Aorta (tissue), 5 donors: ENCODE data around the gene ARMH4. TPM values are rescaled to one million over a fixed set of nuclear protein-coding genes. Genes with fewer than 3 reads are reported as not detected.

Source experiments
- ATAC-seq: fragments of 200-7000 bp; cut with Tn5 transposase; one replicate; pipeline ENCODE4 v1.9.1; 2022; ENCODE audit warnings: moderate library complexity; ENCODE audit not compliant: low FRiP score
- DNase-seq, 2 donors: peaks; one replicate each; pipeline ENCODE4 v3.0.0-alpha.2; 2020
- H3K27ac ChIP-seq, 2 donors: one replicate each; pipeline ENCODE4 v1.5.1; 2013; ENCODE audit warnings: low read length in 2 of 2, mild to moderate bottlenecking in 2 of 2, moderate library complexity in 2 of 2, control low read depth in 1 of 2, inconsistent platforms in 1 of 2, low read depth in 1 of 2
- H3K27me3 ChIP-seq, 2 donors: one replicate each; pipeline ENCODE4 v1.6.1; 2013; ENCODE audit warnings: control low read depth in 1 of 2, low read length in 1 of 2, mild to moderate bottlenecking in 1 of 2, moderate library complexity in 1 of 2; ENCODE audit not compliant: insufficient read depth in 2 of 2, control insufficient read depth in 1 of 2
- H3K36me3 ChIP-seq, 2 donors: one replicate each; pipeline ENCODE4 v1.6.1; 2013; ENCODE audit warnings: control low read depth in 1 of 2, low read length in 1 of 2, mild to moderate bottlenecking in 1 of 2; ENCODE audit not compliant: insufficient read depth in 2 of 2, control insufficient read depth in 1 of 2
- H3K4me1 ChIP-seq, 2 donors: one replicate each; pipeline ENCODE4 v1.6.1; 2013; ENCODE audit warnings: low read length in 2 of 2, control low read depth in 1 of 2, mild to moderate bottlenecking in 1 of 2, moderate library complexity in 1 of 2; ENCODE audit not compliant: insufficient read depth in 2 of 2, control insufficient read depth in 1 of 2
- H3K4me3 ChIP-seq, 2 donors: one replicate each; pipeline ENCODE4 v1.5.1; 2013; ENCODE audit warnings: low read length in 2 of 2, control low read depth in 1 of 2, mild to moderate bottlenecking in 1 of 2
- H3K9me3 ChIP-seq: one replicate; pipeline ENCODE4 v1.6.1; 2013; ENCODE audit warnings: mild to moderate bottlenecking, low read length; ENCODE audit not compliant: control insufficient read depth
- WGBS, 2 donors: extraction: QIAGEN DNeasy Blood & Tissue Kit; methylation state at CpG; one replicate each; pipeline ENCODE4 v1.1.7; 2013; 5-methylcytosine and 5-hydroxymethylcytosine counted together
- intact Hi-C, 2 donors: fragments of 100-400 bp; cut with DNase I; formaldehyde crosslinking; loops; one replicate each; pipeline versions ENCODE4 v1.14.2 to v1.15.0; 2022
- polyA plus RNA-seq, 2 donors: library from polyadenylated mRNA; stranded (reverse); fragments of 200-250 nt; gene quantifications; one replicate each; pipeline ENCODE4 v1.2.3, GENCODE V29; 2013
- total RNA-seq, 2 donors: library from RNA; stranded (reverse); fragmentation: NEBNext Ultra II Directional; extraction: Animal tissue kit (Norgen Biotek cat#: 25700); gene quantifications; one replicate each; pipeline ENCODE4 v1.2.1, GENCODE V29; 2021
- donor health status: healthy with polysubstance abuse.
- donor health status: Bipolar disorder and iron deficiency.
- donor health status: DM: no; HTN: no; CAD: no.
- donor health status: DM: no; HTN: no; CAD: no.
- donor health status: DM: yes; HTN: yes; CAD: no.

ARMH4 gene
- total and polyA plus RNA-seq, 4 donors = 0.92 to 14.6 (median 5.1) TPM

DNA sequence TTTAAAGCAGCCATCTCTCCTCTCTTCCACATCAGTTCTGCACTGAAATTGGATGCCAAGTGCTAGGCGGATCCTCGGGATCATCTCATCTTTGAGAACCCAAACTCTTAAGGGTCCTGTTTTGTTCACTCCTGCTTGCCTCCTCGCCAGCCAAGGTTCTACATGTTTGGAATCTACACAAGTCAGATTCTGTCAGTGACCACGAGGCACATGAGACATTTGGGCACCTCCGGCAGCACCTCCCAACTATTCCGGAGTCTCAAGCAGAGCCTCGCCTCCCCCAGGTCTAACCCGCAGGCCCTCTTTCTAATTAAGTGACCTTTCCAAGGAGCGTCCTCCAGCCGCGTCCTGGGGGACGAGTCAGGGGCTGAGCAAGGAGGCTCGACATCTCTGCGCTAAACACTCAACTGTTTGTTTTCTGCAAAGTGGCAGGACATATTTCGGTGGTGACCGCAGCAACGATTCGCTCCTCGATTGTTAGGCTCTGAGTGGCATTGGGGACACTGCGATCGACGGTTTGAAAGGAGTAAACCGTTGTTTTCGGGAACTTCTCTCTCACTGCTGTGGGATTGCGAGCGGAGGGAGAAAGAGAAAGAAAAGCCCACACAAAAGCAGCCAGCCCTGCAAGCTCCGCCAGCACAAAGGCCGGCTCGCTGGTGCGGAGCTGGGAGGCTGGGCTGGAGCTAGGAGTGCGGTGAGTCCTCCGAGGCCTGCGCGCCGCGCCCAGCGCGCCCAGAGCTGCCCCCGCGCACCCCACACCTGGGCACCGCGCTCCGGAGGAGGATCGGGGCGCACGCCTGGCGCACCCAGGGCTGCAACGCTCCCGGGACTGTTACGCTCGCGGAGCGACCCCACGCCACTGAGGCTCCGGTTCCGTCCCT, 640 bp downstream of the ARMH4 start:
- Histone ChIP-seq H3K27ac (peak overlapping the region in 1 of 2 donors; percentile 2), H3K4me3 (peak overlapping the region; percentile 64 to 75), H3K4me1 (peaks cover 0 to 4% of the 10 kb centered on the region in 2 donors), H3K36me3 (no peaks in the 10 kb centered on the region), H3K27me3 (no peaks in the 10 kb centered on the region), H3K9me3 (no peaks in the 10 kb centered on the region)
- WGBS, 2 donors = 1% methylated on average over 45 to 56 of the region's 56 CpGs
- peak; percentile 46 to 76 for DNase-seq
- peak; percentile 64 for ATAC-seq
- intact Hi-C loops = no loop called here

DNA sequence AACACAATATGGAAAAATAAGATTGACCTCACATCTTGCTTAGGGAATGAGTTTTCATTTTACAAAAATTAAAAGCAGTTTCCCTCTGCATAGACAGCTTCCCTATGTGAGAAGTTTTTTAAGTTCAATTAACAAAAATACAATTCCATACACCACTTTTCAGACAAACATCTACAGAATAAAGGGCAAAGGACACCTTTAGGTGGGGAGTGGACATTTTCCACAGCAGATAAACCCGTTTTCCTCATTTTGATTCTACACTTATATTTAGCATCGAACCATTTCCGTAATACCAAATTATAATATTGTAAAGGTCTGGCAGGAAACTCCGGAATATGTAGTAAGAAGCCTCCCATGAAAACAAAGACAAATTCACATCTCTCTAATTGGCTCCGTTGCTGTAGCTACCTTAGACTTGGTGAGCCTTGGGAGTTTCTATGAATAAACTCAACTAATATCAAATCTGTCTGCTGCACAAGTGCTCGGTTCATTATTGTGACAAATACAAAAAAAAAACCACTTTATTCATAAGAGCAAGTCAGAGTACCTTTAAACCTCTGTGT, 1.7 kb downstream of the ARMH4 start:
- ATAC-seq = no peak
- Histone ChIP-seq H3K27ac (no peak overlapping the region), H3K4me1 (peaks cover 0 to 4% of the 10 kb centered on the region in 2 donors), H3K9me3 (no peaks in the 10 kb centered on the region), H3K4me3 (no peak overlapping the region), H3K36me3 (no peaks in the 10 kb centered on the region), H3K27me3 (no peaks in the 10 kb centered on the region)
- 87% methylated on average over 6 of the region's 6 CpGs for WGBS, 2 donors
- intact Hi-C loops = no loop called here
- DNase-seq = no peak

DNA sequence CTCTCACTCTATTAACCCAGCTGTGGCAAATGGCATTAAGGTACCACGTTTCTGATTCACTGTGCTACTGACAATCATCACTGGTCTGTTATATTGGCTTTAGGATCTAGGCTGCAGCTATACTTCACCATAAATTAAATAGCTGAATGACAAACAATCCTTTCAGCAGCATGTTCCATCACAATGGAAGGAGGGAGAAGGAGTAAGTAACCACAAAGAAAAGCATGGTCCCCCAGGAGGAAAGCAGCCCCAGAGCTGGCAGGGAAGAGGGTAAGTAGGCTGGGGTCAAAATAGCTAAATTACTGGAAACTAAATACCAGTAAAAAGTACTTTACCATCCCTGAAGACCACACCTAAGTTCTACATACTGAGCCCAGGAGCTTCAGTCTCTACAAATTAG, 2.8 kb downstream of the ARMH4 start:
- WGBS, 2 donors = 77 to 86% methylated on average over 1 of the region's 1 CpG
- Histone ChIP-seq H3K4me1 (peaks cover 0 to 4% of the 10 kb centered on the region in 2 donors), H3K9me3 (no peaks in the 10 kb centered on the region), H3K27ac (no peak overlapping the region), H3K27me3 (no peaks in the 10 kb centered on the region), H3K4me3 (no peak overlapping the region), H3K36me3 (no peaks in the 10 kb centered on the region)
- ATAC-seq (no peak), DNase-seq (no peak)
- intact Hi-C loops = no loop called here

DNA sequence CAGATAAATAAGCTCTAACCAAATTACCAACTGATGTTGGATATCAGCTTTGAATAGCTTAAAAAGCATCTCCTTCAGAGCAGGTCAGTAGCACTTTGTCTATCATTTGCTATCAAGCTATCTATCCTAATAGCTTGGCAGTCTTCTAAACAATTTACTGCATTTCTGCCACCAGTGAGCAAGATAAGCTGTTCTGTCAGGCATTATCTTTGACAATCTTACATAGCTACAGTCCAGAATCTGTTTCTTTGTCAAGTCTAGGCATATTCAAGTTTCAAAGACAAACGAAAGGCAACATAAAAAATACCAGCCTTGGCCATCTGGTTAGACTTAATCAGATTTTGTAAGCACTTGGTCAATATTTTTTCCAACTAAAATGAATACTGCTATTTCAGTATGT, 5.6 kb downstream of the ARMH4 start:
- no peaks in the 10 kb centered on the region for H3K27me3 ChIP-seq
- intact Hi-C loops = no loop called here
- ATAC-seq = no peak
- H3K4me1 ChIP-seq = peaks cover 0 to 4% of the 10 kb centered on the region in 2 donors
- no peak for DNase-seq
- H3K27ac ChIP-seq = no peak overlapping the region
- no peaks in the 10 kb centered on the region for H3K36me3 ChIP-seq
- H3K4me3 ChIP-seq = no peak overlapping the region
- no peaks in the 10 kb centered on the region for H3K9me3 ChIP-seq
- 69 to 76% methylated on average over 1 of the region's 1 CpG for WGBS, 2 donors

DNA sequence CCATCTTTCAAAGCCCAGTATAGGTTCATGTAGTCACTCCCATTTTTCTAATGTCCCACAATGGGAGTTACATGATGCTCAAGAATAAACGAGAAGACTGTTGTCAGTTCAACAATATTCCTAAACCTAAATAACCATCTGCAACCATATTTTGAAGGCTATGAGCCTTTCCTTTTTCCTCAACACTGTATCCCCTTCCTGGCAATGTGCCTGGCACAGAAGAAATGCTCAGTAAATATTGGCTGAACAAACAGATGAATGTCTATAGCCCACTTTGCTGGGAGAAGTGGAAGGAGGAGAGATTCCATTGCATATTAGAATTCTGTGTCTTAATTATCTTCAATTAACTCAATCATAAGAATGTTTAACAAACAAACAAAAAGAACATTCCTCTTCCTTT, 6.1 kb downstream of the ARMH4 start:
- intact Hi-C loops = no loop called here
- Histone ChIP-seq H3K4me3 (no peak overlapping the region), H3K9me3 (no peaks in the 10 kb centered on the region), H3K36me3 (no peaks in the 10 kb centered on the region), H3K27ac (no peak overlapping the region), H3K4me1 (peaks cover 0 to 3% of the 10 kb centered on the region in 2 donors), H3K27me3 (no peaks in the 10 kb centered on the region)
- ATAC-seq (no peak), DNase-seq (no peak)
- 48 to 86% methylated on average over 1 of the region's 1 CpG for WGBS, 2 donors

DNA sequence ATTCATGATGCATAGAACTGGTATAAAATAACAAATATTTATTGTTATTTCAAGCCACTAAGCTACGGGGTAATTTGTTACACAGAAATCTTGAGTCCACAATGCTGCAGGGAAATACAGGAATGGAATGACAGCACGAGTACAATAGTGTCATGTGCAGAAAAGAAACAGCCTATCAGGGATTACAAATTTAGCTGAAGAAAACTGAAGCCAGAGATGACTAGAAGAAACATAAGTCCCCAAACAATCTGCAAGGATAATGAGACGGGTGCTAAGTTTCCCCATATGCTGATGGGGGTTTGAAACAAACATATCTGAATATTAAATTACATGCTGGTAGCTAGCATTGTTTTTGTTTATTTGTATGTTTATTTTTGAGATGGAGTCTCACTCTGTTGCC, 8.9 kb downstream of the ARMH4 start:
- Histone ChIP-seq H3K9me3 (no peaks in the 10 kb centered on the region), H3K4me3 (no peak overlapping the region), H3K27me3 (no peaks in the 10 kb centered on the region), H3K27ac (no peak overlapping the region), H3K36me3 (peaks cover 0 to under 1% of the 10 kb centered on the region in 2 donors), H3K4me1 (no peaks in the 10 kb centered on the region)
- intact Hi-C loops = no loop called here
- WGBS, 2 donors = 86 to 87% methylated on average over 3 of the region's 3 CpGs
- no peak for DNase-seq
- ATAC-seq = no peak

DNA sequence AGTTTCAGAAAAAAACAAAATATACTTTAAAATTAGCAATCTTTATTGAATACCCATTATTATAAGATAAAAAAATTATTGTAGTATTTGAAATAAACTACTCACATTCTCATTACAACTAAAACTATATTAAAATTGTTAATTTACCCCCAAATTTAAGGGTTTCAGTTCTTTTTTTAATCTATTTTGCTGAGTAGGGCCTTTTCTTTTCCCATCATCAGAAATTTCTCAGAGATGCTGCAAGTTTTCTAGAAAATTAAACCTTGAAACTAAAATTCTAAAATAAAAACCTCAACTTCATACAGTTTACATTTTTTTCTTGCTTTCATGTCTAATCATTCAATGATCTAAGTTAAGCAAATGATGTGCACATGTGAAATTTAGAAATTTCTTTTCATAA, 10.1 kb downstream of the ARMH4 start:
- Histone ChIP-seq H3K36me3 (peaks cover 0 to 2% of the 10 kb centered on the region in 2 donors), H3K27ac (no peak overlapping the region), H3K4me1 (no peaks in the 10 kb centered on the region), H3K4me3 (no peak overlapping the region), H3K9me3 (no peaks in the 10 kb centered on the region), H3K27me3 (no peaks in the 10 kb centered on the region)
- no peak for ATAC-seq
- DNase-seq = no peak
- intact Hi-C loops = no loop called here

DNA sequence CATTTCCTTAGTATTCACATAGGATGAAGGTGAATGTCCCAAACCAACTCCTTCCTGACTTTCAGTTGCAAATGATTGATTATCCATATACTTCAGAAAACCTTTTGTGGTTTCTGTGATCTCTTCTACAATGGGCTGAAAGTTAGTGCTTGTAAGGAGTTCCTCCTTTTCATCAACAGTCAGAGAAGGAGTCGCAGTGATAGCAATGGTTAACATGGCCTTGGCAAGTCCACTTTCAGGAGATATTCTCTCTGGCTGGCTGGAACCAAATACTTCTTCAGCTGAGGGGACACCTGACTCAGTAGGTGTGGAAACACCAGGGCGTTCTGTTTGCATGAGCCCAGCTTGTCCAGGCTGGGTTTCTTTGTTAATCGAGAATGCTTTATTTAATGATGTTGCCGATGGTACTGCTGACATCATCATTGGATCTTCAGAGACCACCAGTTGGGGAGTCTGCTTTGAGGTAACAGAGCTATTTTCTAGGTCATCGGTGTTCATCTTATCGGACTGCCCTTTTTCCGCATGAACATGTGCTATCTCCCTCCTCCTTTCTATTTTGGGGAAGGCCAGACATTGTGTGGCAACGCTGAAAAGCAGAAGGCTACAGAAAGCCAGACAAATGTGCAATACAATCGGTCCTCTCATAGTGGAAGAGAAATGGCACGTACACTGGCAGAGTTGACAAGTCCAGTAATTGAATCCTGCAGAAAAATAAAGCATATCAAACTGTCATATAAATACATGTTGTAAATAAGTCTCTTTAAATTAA, 13.1 kb downstream of the ARMH4 start:
- no peak for ATAC-seq
- Histone ChIP-seq H3K27me3 (no peaks in the 10 kb centered on the region), H3K36me3 (peaks cover 0 to 2% of the 10 kb centered on the region in 2 donors), H3K9me3 (no peaks in the 10 kb centered on the region), H3K27ac (no peak overlapping the region), H3K4me1 (no peaks in the 10 kb centered on the region), H3K4me3 (no peak overlapping the region)
- WGBS, 2 donors = 93% methylated on average over 10 of the region's 10 CpGs
- intact Hi-C loops = no loop called here
- no peak for DNase-seq
